Astrocyte (in vitro differentiated cells and primary cell): Measurements from ENCODE around the gene C12orf43. TPM values are rescaled to one million over a fixed set of nuclear protein-coding genes. Genes with fewer than 3 reads are reported as not detected.

Experiments used
- DNase-seq: peaks from one replicate; pipeline ENCODE4 v3.0.0-alpha.2; 2010; ENCODE audit warnings: low read depth
- FAIRE-seq: peaks from 2 replicates; lab custom pipeline; 2011; peaks lifted over from hg19 to GRCh38; lab: Jason Lieb, UNC
- H2AFZ ChIP-seq: 2 replicates; pipeline ENCODE4 v1.6.0; 2012; ENCODE audit warnings: low read depth, low read length, inconsistent platforms
- H3K27ac ChIP-seq: 2 replicates; pipeline ENCODE4 v1.5.1; 2011; ENCODE audit warnings: low read depth, low read length, inconsistent platforms
- H3K27me3 ChIP-seq: 2 replicates; pipeline ENCODE4 v1.6.0; 2011; ENCODE audit warnings: low read length, inconsistent platforms; ENCODE audit not compliant: insufficient read depth
- H3K36me3 ChIP-seq: 2 replicates; pipeline ENCODE4 v1.5.1; 2011; ENCODE audit warnings: low read length, inconsistent platforms; ENCODE audit not compliant: insufficient read depth
- H3K4me1 ChIP-seq: 2 replicates; pipeline ENCODE4 v1.5.1; 2011; ENCODE audit warnings: low read length, inconsistent platforms; ENCODE audit not compliant: insufficient read depth
- H3K4me2 ChIP-seq: 2 replicates; pipeline ENCODE4 v1.6.0; 2012; ENCODE audit warnings: low read length, inconsistent platforms
- H3K4me3 ChIP-seq: 2 replicates; pipeline ENCODE4 v1.5.1; 2011; ENCODE audit warnings: low read depth, mild to moderate bottlenecking, low read length, inconsistent platforms; ENCODE audit not compliant: insufficient read depth
- H3K79me2 ChIP-seq: 2 replicates; pipeline ENCODE4 v1.6.0; 2012; ENCODE audit warnings: mild to moderate bottlenecking, low read length, inconsistent platforms; ENCODE audit not compliant: insufficient read depth
- H3K9ac ChIP-seq: 2 replicates; pipeline ENCODE4 v1.6.0; 2012; ENCODE audit warnings: mild to moderate bottlenecking, low read length, inconsistent platforms
- H3K9me3 ChIP-seq: 2 replicates; pipeline ENCODE4 v1.5.1; 2012; ENCODE audit warnings: low read depth, mild to moderate bottlenecking, low read length, inconsistent platforms; ENCODE audit not compliant: insufficient read depth
- H4K20me1 ChIP-seq: 2 replicates; pipeline ENCODE4 v1.6.0; 2012; ENCODE audit warnings: low read length, inconsistent platforms; ENCODE audit not compliant: insufficient read depth
- H3K27ac Mint-ChIP-seq: one replicate; pipeline ENCODE4 v1.8.0; 2021; ENCODE audit warnings: mild to moderate bottlenecking, mixed read lengths; ENCODE audit not compliant: unreplicated experiment
- H3K27me3 Mint-ChIP-seq: one replicate; pipeline ENCODE4 v1.8.0; 2021; ENCODE audit warnings: low read depth, mixed read lengths; ENCODE audit not compliant: unreplicated experiment
- H3K36me3 Mint-ChIP-seq: one replicate; pipeline ENCODE4 v1.8.0; 2021; ENCODE audit warnings: low read depth, mixed read lengths; ENCODE audit not compliant: unreplicated experiment
- H3K4me1 Mint-ChIP-seq: one replicate; pipeline ENCODE4 v1.8.0; 2021; ENCODE audit warnings: low read depth, mixed read lengths; ENCODE audit not compliant: unreplicated experiment
- H3K4me3 Mint-ChIP-seq: one replicate; pipeline ENCODE4 v1.8.0; 2021; ENCODE audit warnings: mild to moderate bottlenecking, moderate library complexity, mixed read lengths; ENCODE audit not compliant: unreplicated experiment
- H3K9me3 Mint-ChIP-seq: one replicate; pipeline ENCODE4 v1.8.0; 2021; ENCODE audit warnings: mild to moderate bottlenecking, mixed read lengths; ENCODE audit not compliant: unreplicated experiment
- CTCF ChIP-seq: IDR thresholded peaks from 2 replicates; pipeline ENCODE4 v1.5.1; 2011; ENCODE audit warnings: low read depth, mild to moderate bottlenecking, inconsistent platforms, low read length, moderate library complexity; ENCODE audit not compliant: insufficient read depth
- EZH2 ChIP-seq: IDR thresholded peaks from 2 replicates; pipeline ENCODE4 v1.6.1; 2012; ENCODE audit warnings: mild to moderate bottlenecking, low read length, inconsistent platforms; ENCODE audit not compliant: insufficient read depth
- total RNA-seq: library from RNA; stranded (reverse); gene quantifications from 2 replicates; pipeline ENCODE4 v1.2.1, GENCODE V29; 2021

Gene C12orf43
- total RNA-seq, 1 donor from 2014 or later, result 16.2 TPM

- Histone ChIP-seq H3K9me3 (no peaks in the 10 kb centered on the region), H3K27me3 (peaks cover 15% of the 10 kb centered on the region), H3K4me2 (no peak overlapping the region), H3K4me3 (no peak overlapping the region), H4K20me1 (no peaks in the 10 kb centered on the region), H3K9ac (no peak overlapping the region), H3K79me2 (no peaks in the 10 kb centered on the region), H2AFZ (no peak overlapping the region), H3K36me3 (no peaks in the 10 kb centered on the region), H3K4me1 (no peaks in the 10 kb centered on the region), H3K27ac (no peak overlapping the region)
- H3K4me1 Mint-ChIP-seq, result peaks cover 2% of the 10 kb centered on the region
- TF ChIP-seq CTCF (no peak), EZH2 (no peak)
- peaks cover 5% of the 10 kb centered on the region for H3K36me3 Mint-ChIP-seq
- no peak for DNase-seq
- peaks cover 37% of the 10 kb centered on the region for H3K27me3 Mint-ChIP-seq
- no peak for FAIRE-seq
- no peak overlapping the region for H3K4me3 Mint-ChIP-seq
- H3K9me3 Mint-ChIP-seq, result peaks cover 9% of the 10 kb centered on the region
- no peak overlapping the region for H3K27ac Mint-ChIP-seq
These were observed 21.5 kb downstream of the C12orf43 start for GRCh38 chr12:120994589-120995337.

- Histone ChIP-seq H3K9me3 (no peaks in the 10 kb centered on the region), H3K4me2 (no peak overlapping the region), H3K27ac (no peak overlapping the region), H3K4me1 (no peaks in the 10 kb centered on the region), H2AFZ (no peak overlapping the region), H3K79me2 (no peaks in the 10 kb centered on the region), H3K36me3 (no peaks in the 10 kb centered on the region), H4K20me1 (no peaks in the 10 kb centered on the region), H3K27me3 (peaks cover 15% of the 10 kb centered on the region), H3K9ac (no peak overlapping the region), H3K4me3 (no peak overlapping the region)
- peaks cover 3% of the 10 kb centered on the region for H3K36me3 Mint-ChIP-seq
- peaks cover 41% of the 10 kb centered on the region for H3K27me3 Mint-ChIP-seq
- DNase-seq, result no peak
- H3K9me3 Mint-ChIP-seq, result peaks cover 13% of the 10 kb centered on the region
- peaks cover 2% of the 10 kb centered on the region for H3K4me1 Mint-ChIP-seq
- H3K4me3 Mint-ChIP-seq, result no peak overlapping the region
- H3K27ac Mint-ChIP-seq, result no peak overlapping the region
- no peak for FAIRE-seq
- TF ChIP-seq EZH2 (no peak), CTCF (no peak)
These were observed 22.2 kb downstream of the C12orf43 start for GRCh38 chr12:120994059-120994458.

DNA sequence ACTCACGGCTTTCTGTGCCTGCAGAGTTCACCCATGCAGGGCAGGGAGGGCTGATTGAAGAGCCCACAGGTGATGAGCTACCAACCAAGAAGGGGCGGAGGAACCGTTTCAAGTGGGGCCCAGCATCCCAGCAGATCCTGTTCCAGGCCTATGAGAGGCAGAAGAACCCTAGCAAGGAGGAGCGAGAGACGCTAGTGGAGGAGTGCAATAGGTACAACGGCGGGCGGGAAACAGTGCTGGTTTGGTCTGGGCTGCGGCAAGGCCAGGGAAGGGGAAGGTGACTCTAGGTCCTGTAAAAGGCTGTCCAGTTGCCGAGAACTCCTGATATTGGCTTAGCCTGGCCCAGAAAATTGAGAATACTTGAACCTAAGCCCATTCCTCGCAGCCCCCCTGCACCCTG lies 22.8 kb downstream of the C12orf43 start:
- Histone ChIP-seq H3K79me2 (no peaks in the 10 kb centered on the region), H4K20me1 (no peaks in the 10 kb centered on the region), H3K4me1 (no peaks in the 10 kb centered on the region), H3K9me3 (no peaks in the 10 kb centered on the region), H3K9ac (no peak overlapping the region), H3K4me2 (no peak overlapping the region), H3K4me3 (no peak overlapping the region), H2AFZ (no peak overlapping the region), H3K36me3 (no peaks in the 10 kb centered on the region), H3K27ac (no peak overlapping the region), H3K27me3 (peaks cover 15% of the 10 kb centered on the region)
- H3K4me3 Mint-ChIP-seq, result no peak overlapping the region
- TF ChIP-seq CTCF, result no peak
- no peak for TF ChIP-seq EZH2
- peaks cover 1% of the 10 kb centered on the region for H3K4me1 Mint-ChIP-seq
- H3K27me3 Mint-ChIP-seq, result peaks cover 40% of the 10 kb centered on the region
- H3K36me3 Mint-ChIP-seq, result peaks cover 3% of the 10 kb centered on the region
- FAIRE-seq (no peak), DNase-seq (no peak)
- no peak overlapping the region for H3K27ac Mint-ChIP-seq
- H3K9me3 Mint-ChIP-seq, result peaks cover 13% of the 10 kb centered on the region
